T-cell (primary cell): ENCODE measurements around the gene CT55. TPM values are rescaled to one million over a fixed set of nuclear protein-coding genes. Genes with fewer than 3 reads are reported as not detected.
"Not testable (repeated sequence)": the region's sequence is repeated elsewhere in the genome, so short reads cannot be mapped to it uniquely, and the experiment has no call there.

Experiments used
- ATAC-seq, 4 experiments: fragments of 200-7000 bp in 3 of 4; fragments of 150-1000 bp in 1 of 4; cut with Tn5 transposase; replicated peaks in 1 of 4; 1 replicate in 3 of 4; 2 replicates in 1 of 4; pipeline ENCODE4 v1.10.0; 2021; ENCODE audit warnings: moderate library complexity in 3 of 4, mild to moderate bottlenecking in 2 of 4, moderate number of reproducible peaks in 1 of 4
- CTCF ChIA-PET, 2 donors: fragments of 300-600 bp; sonication (Branson Sonifier 250); formaldehyde crosslinking; loops; one replicate each; lab custom pipeline; 2022; ENCODE audit warnings: antibody characterized with exemption in 2 of 2; lab: Charles Lee
- POLR2A ChIA-PET, 2 donors: fragments of 300-600 bp; sonication (Branson Sonifier 250); formaldehyde crosslinking; loops; one replicate each; lab custom pipeline; 2022; ENCODE audit warnings: antibody characterized with exemption in 2 of 2; lab: Charles Lee
- DNase-seq, 35 experiments: peaks; one replicate each; pipeline versions ENCODE4 v3.0.0 to v3.0.0-alpha.2; 2013 to 2023
- H3K27ac ChIP-seq: one replicate; pipeline ENCODE4 v1.5.1; 2013; ENCODE audit warnings: low read length
- H3K27me3 ChIP-seq, 2 experiments: replicated peaks in 1 of 2; 1 replicate in 1 of 2; 2 replicates in 1 of 2; pipeline versions ENCODE4 v1.6.1 to v1.7.0; 2013; ENCODE audit warnings: low read length in 1 of 2, mixed read lengths in 1 of 2; ENCODE audit not compliant: control insufficient read depth in 2 of 2, insufficient read depth in 2 of 2; ENCODE audit errors: extremely low read depth in 1 of 2
- H3K36me3 ChIP-seq, 2 donors: 1 replicate in 1 of 2; 2 replicates in 1 of 2; pipeline versions ENCODE4 v1.6.1 to v1.7.0; 2013; ENCODE audit warnings: low read length in 1 of 2; ENCODE audit not compliant: control insufficient read depth in 2 of 2, insufficient read depth in 1 of 2; ENCODE audit errors: extremely low read depth in 1 of 2
- H3K4me1 ChIP-seq, 2 experiments: 1 replicate in 1 of 2; 2 replicates in 1 of 2; pipeline versions ENCODE4 v1.6.1 to v1.7.0; 2013; ENCODE audit warnings: low read length in 2 of 2, mixed read lengths in 1 of 2; ENCODE audit not compliant: insufficient read depth in 2 of 2, control insufficient read depth in 1 of 2; ENCODE audit errors: extremely low read depth in 1 of 2
- H3K4me3 ChIP-seq, 2 donors: 1 replicate in 1 of 2; 2 replicates in 1 of 2; pipeline versions ENCODE4 v1.5.1 to v1.7.0; 2013; ENCODE audit warnings: mild to moderate bottlenecking in 2 of 2, low read length in 1 of 2, moderate library complexity in 1 of 2; ENCODE audit not compliant: control insufficient read depth in 1 of 2; ENCODE audit errors: extremely low read depth in 1 of 2
- H3K9me3 ChIP-seq: 2 replicates; pipeline ENCODE4 v1.7.0; 2013
- H3K27ac Mint-ChIP-seq, 2 donors: one replicate each; pipeline ENCODE4 v1.8.0; 2020 to 2021; ENCODE audit warnings: mild to moderate bottlenecking in 2 of 2, mixed read lengths in 2 of 2
- H3K27me3 Mint-ChIP-seq, 2 donors: one replicate each; pipeline ENCODE4 v1.8.0; 2021 to 2022; ENCODE audit warnings: mixed read lengths in 2 of 2
- H3K36me3 Mint-ChIP-seq: one replicate; pipeline ENCODE4 v1.8.0; 2021; ENCODE audit warnings: mixed read lengths
- H3K4me1 Mint-ChIP-seq, 3 donors: one replicate each; pipeline ENCODE4 v1.8.0; 2020 to 2022; ENCODE audit warnings: mixed read lengths in 3 of 3, mild to moderate bottlenecking in 1 of 3
- H3K4me3 Mint-ChIP-seq, 3 donors: one replicate each; pipeline ENCODE4 v1.8.0; 2020 to 2022; ENCODE audit warnings: mild to moderate bottlenecking in 3 of 3, mixed read lengths in 3 of 3, moderate library complexity in 3 of 3
- H3K9me3 Mint-ChIP-seq, 3 donors: one replicate each; pipeline ENCODE4 v1.8.0; 2020 to 2022; ENCODE audit warnings: mixed read lengths in 3 of 3
- WGBS: methylation state at CpG from one replicate; pipeline ENCODE4 v1.1.5; 2013; ENCODE audit warnings: missing lambda C conversion rate; ENCODE audit not compliant: insufficient coverage; 5-methylcytosine and 5-hydroxymethylcytosine counted together
- total RNA-seq, 35 experiments: library from RNA in 6 of 35; stranded (reverse) in 6 of 35; fragments of 120-200 nt in 1 of 35; gene quantifications; one replicate each; pipeline versions ENCODE4 v1.2.1 to v1.2.4 and lab custom pipeline; 2013 to 2026

CT55 gene
- total RNA-seq, 5 donors from 2014 or later (not counting 1 experiment from before 2014, with no cell fraction given), result not detected

DNA sequence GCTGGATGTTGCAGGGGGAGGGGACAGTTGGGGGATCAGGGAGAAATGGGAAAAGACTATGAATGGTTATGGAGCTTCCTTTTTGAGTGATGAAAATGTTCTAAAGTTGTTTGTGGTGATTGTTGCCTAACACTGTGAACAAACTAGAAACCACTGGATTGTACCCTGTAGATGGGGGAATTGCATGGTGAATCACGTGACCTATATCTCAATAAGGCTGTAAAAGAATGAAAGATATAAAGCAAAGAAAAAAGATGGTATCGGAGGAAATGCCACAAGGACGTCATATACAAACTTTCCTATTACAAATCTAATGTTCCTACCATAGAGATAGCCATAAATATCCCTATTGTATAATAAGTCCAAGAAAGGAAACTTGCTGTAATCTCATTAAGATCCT, 20.6 kb upstream of the CT55 start:
- no CpG with 5 or more reads among the region's 3 CpGs for WGBS
- Mint-ChIP-seq H3K4me3 (no peak overlapping the region), H3K27ac (no peak overlapping the region), H3K27me3 (peaks cover 12 to 41% of the 10 kb centered on the region in 2 donors), H3K4me1 (no peaks in the 10 kb centered on the region), H3K9me3 (no peaks in the 10 kb centered on the region), H3K36me3 (no peaks in the 10 kb centered on the region)
- Histone ChIP-seq H3K27me3 (no peaks in the 10 kb centered on the region), H3K36me3 (no peaks in the 10 kb centered on the region), H3K4me3 (no peak overlapping the region), H3K4me1 (no peaks in the 10 kb centered on the region), H3K9me3 (no peaks in the 10 kb centered on the region), H3K27ac (no peak overlapping the region)
- ATAC-seq (no peak), DNase-seq (no peak)
- POLR2A ChIA-PET, result no interaction called here
- CTCF ChIA-PET, result no interaction called here

DNA sequence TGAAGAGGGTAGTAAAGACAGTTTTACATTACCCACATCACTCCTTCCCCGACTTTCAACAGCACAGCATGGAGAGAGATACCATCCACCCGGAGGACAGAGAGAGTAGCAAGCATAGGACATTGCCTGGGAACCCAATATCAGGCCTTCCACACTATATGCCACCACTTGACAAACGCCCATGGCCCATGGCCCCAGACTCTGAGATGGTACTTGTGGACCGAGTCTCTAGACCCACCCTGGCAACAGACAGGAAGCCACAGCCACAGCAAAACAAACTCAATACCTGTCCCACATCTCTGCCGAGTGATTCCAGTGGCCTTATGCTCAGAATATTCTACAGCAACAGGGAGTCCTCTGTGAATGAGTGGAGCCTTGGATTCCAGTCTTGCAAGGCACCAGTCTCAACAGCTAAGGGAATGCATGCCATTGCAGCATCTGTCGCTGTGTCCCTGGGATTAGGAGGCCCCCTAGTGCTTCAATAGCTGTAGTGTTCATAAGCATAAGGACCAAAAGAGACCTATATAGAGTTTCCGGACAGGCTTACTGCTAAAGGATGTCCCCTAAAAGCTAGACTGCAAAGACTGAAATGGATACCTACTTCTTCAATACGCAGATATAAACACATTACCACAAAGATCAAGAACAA, 14.7 kb upstream of the CT55 start:
- no peak overlapping the region for H3K4me3 ChIP-seq
- no peaks in the 10 kb centered on the region for H3K36me3 Mint-ChIP-seq
- peaks cover 33 to 61% of the 10 kb centered on the region in 2 donors for H3K27me3 Mint-ChIP-seq
- no peaks in the 10 kb centered on the region for H3K36me3 ChIP-seq
- ChIA-PET POLR2A (interaction anchor here in 1 of 2 donors (0.7 kb wide), 1 partner anchor 185 kb away, joined by 3 read pairs; no protein-coding TSS in a partner anchor), CTCF (interaction anchor here in 1 of 2 donors (0.7 to 1.1 kb wide), 2 partner anchors 292 to 295 kb away, joined by 3 to 4 read pairs; no protein-coding TSS in a partner anchor)
- H3K27me3 ChIP-seq, result peaks cover 0 to 4% of the 10 kb centered on the region in 2 experiments
- H3K4me3 Mint-ChIP-seq, result no peak overlapping the region
- H3K27ac Mint-ChIP-seq, result no peak overlapping the region
- H3K4me1 Mint-ChIP-seq, result peaks cover 0 to 4% (median 0%) of the 10 kb centered on the region in 3 donors
- no peak overlapping the region for H3K27ac ChIP-seq
- DNase-seq (peak in 16 of 35 experiments; percentile 1 to 39 (median 14)), ATAC-seq (peak; percentile 45 to 82 (median 64))
- no peaks in the 10 kb centered on the region for H3K4me1 ChIP-seq
- H3K9me3 Mint-ChIP-seq, result no peaks in the 10 kb centered on the region
- no peaks in the 10 kb centered on the region for H3K9me3 ChIP-seq
- WGBS, result 50% methylated on average over 1 of the region's 8 CpGs

DNA sequence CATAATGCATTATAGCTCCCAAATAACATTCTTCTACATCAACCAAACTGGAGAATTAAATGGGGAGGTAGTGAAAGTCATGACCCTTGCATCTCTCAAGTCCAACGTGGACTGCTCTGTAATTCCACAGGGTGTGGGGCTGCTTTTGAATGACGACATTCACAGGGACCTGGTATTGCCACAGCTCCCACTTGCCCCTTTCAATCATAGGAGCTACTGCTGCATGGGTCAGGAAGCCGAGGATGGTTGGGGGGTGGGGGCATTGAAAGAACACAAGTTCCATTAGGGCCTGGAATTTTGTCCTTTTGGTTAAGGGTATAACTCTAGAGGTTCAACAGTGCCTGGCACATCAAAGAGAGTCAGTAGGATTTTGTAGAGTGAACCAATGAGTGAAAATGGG, 7.4 kb upstream of the CT55 start:
- H3K4me1 Mint-ChIP-seq, result no peaks in the 10 kb centered on the region
- no peak overlapping the region for H3K27ac Mint-ChIP-seq
- no peak overlapping the region for H3K4me3 Mint-ChIP-seq
- Histone ChIP-seq H3K36me3 (no peaks in the 10 kb centered on the region), H3K27ac (no peak overlapping the region), H3K4me3 (no peak overlapping the region), H3K9me3 (no peaks in the 10 kb centered on the region), H3K27me3 (no peaks in the 10 kb centered on the region), H3K4me1 (no peaks in the 10 kb centered on the region)
- ChIA-PET CTCF (interaction anchor here in 1 of 2 donors (0.6 kb wide), 1 partner anchor 175 kb away, joined by 10 read pairs; no protein-coding TSS in a partner anchor), POLR2A (interaction anchor here in 1 of 2 donors (0.6 kb wide), 1 partner anchor 80 kb away, joined by 4 read pairs; no protein-coding TSS in a partner anchor)
- H3K36me3 Mint-ChIP-seq, result no peaks in the 10 kb centered on the region
- WGBS, result no CpG with 5 or more reads among the region's 3 CpGs
- DNase-seq (no peak), ATAC-seq (no peak)
- peaks cover 5 to 36% of the 10 kb centered on the region in 2 donors for H3K27me3 Mint-ChIP-seq
- H3K9me3 Mint-ChIP-seq, result no peaks in the 10 kb centered on the region

DNA sequence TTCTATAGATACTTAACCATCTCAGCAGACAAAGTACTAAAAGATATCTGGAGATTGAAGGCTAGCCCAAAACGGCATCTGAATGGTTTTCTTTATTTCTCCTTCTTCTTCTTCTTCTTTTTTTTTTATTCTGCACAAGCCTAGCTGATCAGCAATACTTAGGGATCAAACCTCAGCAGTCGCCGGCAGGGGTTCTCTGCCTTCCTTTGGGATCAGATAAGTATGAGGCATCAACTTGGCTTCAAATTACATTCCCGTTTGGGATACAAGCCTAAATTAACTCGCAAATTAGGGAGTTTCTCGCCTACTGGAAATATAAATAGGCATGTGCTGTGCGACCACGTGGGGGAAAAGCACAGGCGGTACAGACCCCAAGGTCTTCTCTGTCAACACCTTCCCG, 730 bp downstream of the CT55 start:
- ChIA-PET CTCF (interaction anchor here in 1 of 2 donors (0.8 kb wide), 1 partner anchor 509 kb away, joined by 3 read pairs; no protein-coding TSS in a partner anchor), POLR2A (no interaction called here)
- H3K36me3 ChIP-seq, result no peaks in the 10 kb centered on the region
- H3K36me3 Mint-ChIP-seq, result no peaks in the 10 kb centered on the region
- DNase-seq (no peak), ATAC-seq (no peak)
- peaks cover 8 to 26% of the 10 kb centered on the region in 2 donors for H3K27me3 Mint-ChIP-seq
- no peak overlapping the region for H3K27ac Mint-ChIP-seq
- no peaks in the 10 kb centered on the region for H3K9me3 Mint-ChIP-seq
- no peaks in the 10 kb centered on the region for H3K9me3 ChIP-seq
- no CpG with 5 or more reads among the region's 10 CpGs for WGBS
- H3K27ac ChIP-seq, result no peak overlapping the region
- H3K27me3 ChIP-seq, result no peaks in the 10 kb centered on the region
- no peaks in the 10 kb centered on the region for H3K4me1 ChIP-seq
- no peak overlapping the region for H3K4me3 Mint-ChIP-seq
- H3K4me3 ChIP-seq, result no peak overlapping the region
- peaks cover 0 to 6% (median 4%) of the 10 kb centered on the region in 3 donors for H3K4me1 Mint-ChIP-seq

DNA sequence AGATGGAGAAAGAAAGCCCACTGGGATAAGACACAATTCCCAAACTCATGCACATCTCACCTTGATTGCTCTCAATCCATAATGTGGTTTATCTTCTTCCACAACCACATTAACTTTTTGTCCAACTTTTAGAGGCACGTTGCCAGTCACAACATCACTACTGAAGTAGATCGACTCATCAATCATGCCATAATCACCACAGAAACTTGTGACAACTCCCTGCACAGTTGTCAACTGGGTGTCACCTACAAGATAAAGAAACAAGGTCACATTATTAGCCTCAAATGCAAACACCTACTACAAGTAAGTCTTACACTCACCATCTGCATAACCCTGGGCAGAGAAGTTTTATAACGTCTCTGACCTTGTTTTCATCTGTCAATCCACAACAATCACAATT, 1.7 kb downstream of the CT55 start:
- H3K4me3 Mint-ChIP-seq, H3K36me3 Mint-ChIP-seq, H3K27ac Mint-ChIP-seq, H3K4me1 Mint-ChIP-seq, H3K9me3 Mint-ChIP-seq, H3K27me3 ChIP-seq, H3K36me3 ChIP-seq, H3K4me1 ChIP-seq, H3K4me3 ChIP-seq, H3K9me3 ChIP-seq, H3K27ac ChIP-seq, DNase-seq, ATAC-seq: not testable (repeated sequence)
- ChIA-PET POLR2A (interaction anchor here (0.6 to 0.7 kb wide), 2 partner anchors 252 to 318 kb away, joined by 3 to 6 read pairs; partner anchors contain the start of gene SMIM10L2A (in 1 of the 2)), CTCF (interaction anchor here in 1 of 2 donors (0.8 kb wide), 1 partner anchor 510 kb away, joined by 3 read pairs; no protein-coding TSS in a partner anchor)
- H3K27me3 Mint-ChIP-seq, result peaks cover 8 to 26% of the 10 kb centered on the region in 2 donors
- 69% methylated on average over 2 of the region's 3 CpGs for WGBS

DNA sequence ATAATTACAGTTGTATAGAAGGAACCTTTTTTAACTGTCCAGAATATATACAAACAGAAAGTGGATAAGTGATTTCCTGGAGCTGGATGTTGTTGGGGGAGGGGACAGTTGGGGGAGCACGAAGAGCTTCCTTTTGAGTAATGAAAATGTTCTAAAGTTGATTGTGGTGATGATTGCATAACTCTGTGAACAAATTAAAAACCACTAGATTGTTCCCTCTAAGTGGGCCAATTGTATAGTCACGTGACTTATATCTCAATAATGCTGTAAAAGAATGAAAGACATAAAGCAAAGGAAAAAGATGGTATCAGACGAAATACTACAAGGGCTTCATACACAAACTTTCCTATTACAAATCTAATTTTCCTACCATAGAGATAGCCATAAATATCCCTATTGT, 2.7 kb downstream of the CT55 start:
- POLR2A ChIA-PET, result no interaction called here
- no peak overlapping the region for H3K27ac ChIP-seq
- H3K27me3 Mint-ChIP-seq, result peaks cover 7 to 18% of the 10 kb centered on the region in 2 donors
- H3K4me3 Mint-ChIP-seq, result no peak overlapping the region
- no CpG with 5 or more reads among the region's 3 CpGs for WGBS
- no peaks in the 10 kb centered on the region for H3K36me3 Mint-ChIP-seq
- no peak overlapping the region for H3K27ac Mint-ChIP-seq
- no peak for DNase-seq
- H3K4me1 Mint-ChIP-seq, result peaks cover 0 to 6% (median 4%) of the 10 kb centered on the region in 3 donors
- no peaks in the 10 kb centered on the region for H3K27me3 ChIP-seq
- H3K4me3 ChIP-seq, result no peak overlapping the region
- H3K9me3 ChIP-seq, result no peaks in the 10 kb centered on the region
- H3K4me1 ChIP-seq, result no peaks in the 10 kb centered on the region
- ATAC-seq, result no peak
- H3K9me3 Mint-ChIP-seq, result no peaks in the 10 kb centered on the region
- CTCF ChIA-PET, result no interaction called here
- no peaks in the 10 kb centered on the region for H3K36me3 ChIP-seq
